ENCODE results near the gene ATR. TPM values are rescaled to one million over a fixed set of nuclear protein-coding genes. Genes with fewer than 3 reads are reported as not detected.

Gene ATR
- 14.6 and 20.5 TPM in 2 replicates for total RNA-seq

DNA sequence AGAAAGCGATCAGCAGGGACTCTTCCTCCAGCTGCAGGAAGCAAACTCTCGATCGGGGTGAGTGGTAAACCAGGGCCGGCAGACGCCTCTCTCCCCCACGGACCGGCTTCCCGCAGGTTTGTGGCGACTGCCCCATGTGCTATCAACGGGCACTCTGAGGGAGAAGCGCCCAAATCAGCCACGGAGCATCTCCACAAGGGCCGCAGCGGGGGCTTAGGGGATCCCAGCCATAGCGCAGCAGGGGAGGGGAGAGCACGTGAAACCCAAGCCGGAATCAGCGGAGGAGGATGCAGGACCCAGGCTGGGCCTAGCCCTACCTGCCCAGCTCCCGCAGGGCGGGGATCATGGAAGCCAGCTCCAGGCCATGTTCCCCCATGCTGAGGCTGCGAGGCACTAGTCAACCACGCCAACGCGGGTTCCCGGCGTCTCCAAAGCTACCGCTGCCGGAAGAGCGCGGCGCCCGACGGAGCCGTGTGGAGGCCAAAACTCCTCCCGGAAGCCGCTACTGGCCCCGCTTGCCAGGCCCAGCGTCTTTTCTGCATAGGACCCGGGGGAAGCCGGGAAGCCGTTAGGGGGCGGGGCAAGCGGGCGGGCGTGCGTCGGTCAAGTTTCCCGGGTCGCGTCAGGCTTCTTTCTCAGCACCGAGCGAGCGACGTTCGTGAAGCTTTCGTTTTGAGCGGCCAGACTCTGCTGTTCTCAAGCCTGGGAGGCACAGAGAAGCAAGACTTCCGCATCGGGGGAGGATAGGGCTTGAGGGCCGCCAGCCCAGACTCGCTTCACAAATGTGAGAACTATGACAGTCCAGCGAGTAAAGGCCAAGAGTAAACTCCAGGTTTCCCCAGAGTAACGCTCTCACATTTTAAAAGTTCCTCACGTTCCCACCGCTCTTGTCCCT, at the start of gene ATR:
TSS of gene ATR (minus strand) at position 405 of the 895 bp plus-strand sequence. CDS start at position 376, 29 bp downstream.

DNA sequence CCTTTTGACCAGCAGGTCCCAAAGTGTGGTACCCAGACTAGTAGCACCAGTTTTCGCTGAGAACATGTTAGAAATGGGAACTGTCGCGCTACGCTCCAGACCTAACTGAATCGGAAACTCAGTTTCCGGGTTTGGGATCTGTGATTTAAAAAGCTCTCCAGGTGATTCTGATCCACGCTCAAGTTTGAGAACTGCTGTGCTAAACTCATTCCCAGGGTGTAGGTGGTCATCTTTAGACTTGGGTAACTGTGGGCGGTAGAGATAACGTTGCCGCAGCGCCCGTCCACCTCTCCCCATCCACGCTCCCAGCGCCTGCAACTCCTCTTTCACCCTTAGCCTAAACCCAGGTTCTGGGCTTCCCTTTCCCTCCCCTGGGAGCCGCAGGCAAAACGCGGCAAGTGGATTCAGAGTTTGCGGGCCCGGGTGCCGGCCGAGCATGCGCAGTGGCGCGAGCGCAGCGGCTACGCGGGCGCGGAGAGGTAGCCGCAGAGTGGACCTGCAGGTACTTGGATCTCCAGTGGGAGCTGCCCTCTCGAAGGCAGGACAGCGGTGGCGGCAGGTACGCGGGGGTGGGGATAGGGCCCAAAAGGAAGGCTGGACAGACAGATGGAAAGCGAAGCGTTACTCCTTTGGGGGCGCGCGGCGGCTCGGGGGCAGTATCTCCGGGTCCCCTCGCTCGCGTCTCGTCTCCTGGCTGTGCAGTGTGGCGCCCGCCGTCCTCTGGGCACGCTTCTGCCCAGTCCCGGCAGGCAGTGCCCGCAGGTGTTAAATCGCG, 17.6 kb upstream of the ATR start, which contains the start of gene PLS1:
TSS of gene PLS1 (plus strand) at position 443 of the 775 bp plus-strand sequence. CDS start 67,845 bp downstream, outside the sequence.

DNA sequence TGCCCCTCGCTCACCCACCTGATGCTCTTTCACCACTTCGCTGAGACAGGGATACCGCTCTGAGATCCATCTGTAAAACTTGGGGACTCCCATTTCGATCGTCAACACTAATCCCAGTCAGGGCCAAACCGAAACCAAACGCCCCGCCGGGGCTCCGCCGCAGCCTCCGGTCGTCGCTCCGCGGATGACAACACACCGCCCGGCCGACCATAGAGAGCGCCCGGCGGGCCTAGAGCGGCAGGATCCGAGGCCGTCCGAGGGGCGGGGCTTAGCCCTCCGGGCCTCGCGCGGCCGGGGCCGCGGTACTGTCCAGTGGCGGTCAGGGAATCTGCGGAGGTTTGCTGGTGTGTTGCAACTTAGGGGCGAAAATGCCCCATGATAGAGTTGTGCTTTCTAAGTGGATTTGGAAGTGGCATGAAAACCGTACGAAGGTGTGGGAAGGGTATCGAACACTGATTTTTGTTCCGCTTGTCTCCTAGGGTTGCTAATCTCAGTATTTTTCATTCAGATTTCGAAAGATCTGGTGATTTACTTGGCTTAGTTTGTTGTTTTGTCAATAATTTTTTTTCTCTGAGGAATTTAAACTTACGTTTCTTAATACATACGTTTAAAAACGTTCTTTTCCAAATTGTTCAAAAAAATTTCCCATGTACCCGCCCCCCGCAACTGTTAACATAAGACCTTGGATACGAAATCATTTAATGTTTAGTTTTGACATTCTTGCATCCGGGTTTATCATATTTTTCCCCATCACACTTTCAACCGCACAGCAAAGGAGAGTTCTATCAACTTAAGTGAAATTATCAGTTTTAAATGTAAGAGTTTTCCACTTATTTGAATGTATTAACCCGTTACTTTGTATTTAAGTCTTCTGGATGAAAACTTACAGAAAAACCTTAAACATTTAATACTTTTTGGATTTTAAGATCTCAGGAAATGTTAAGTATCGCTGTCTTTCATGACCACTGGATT, 130.4 kb downstream of the ATR start, which contains the start of gene XRN1:
TSS of gene XRN1 (minus strand) at position 186 of the 972 bp plus-strand sequence. CDS start at position 93, 93 bp downstream.

Other genes with a start within 250 kb of the ATR start
- 8.3 and 10.3 TPM in 2 replicates for gene XRN1, start 130.7 kb downstream of the ATR start, total RNA-seq
- 1.6 and 2.2 TPM in 2 replicates for gene PLS1, start 17.7 kb upstream of the ATR start, total RNA-seq
- gene TRPC1, start 145.3 kb upstream of the ATR start, total RNA-seq, result 5.2 and 8.2 TPM in 2 replicates